ENCODE results near the gene CASR.

GRCh38 chr3:122232485-122232884 lies 49.0 kb downstream of the CASR start:
- TF ChIP-seq, protein P1, sequence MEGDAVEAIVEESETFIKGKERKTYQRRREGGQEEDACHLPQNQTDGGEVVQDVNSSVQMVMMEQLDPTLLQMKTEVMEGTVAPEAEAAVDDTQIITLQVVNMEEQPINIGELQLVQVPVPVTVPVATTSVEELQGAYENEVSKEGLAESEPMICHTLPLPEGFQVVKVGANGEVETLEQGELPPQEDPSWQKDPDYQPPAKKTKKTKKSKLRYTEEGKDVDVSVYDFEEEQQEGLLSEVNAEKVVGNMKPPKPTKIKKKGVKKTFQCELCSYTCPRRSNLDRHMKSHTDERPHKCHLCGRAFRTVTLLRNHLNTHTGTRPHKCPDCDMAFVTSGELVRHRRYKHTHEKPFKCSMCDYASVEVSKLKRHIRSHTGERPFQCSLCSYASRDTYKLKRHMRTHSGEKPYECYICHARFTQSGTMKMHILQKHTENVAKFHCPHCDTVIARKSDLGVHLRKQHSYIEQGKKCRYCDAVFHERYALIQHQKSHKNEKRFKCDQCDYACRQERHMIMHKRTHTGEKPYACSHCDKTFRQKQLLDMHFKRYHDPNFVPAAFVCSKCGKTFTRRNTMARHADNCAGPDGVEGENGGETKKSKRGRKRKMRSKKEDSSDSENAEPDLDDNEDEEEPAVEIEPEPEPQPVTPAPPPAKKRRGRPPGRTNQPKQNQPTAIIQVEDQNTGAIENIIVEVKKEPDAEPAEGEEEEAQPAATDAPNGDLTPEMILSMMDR (IDR thresholded peaks at IDR 0.05): no peak
- TF ChIP-seq EP300 (IDR thresholded peaks at IDR 0.05): no peak

Measured in tibial nerve (tissue), 4 donors.